ENCODE data around the gene TRIM75.

Gene TRIM75

GRCh38 chr4:165053645-165054044 is at the start of gene TRIM75:
Gene TRIM75, plus strand, starts transcription at chr4:165053866. Its CDS starts 5,282 bp downstream, at chr4:165059148.
- H3K9me3 ChIP-seq (ENCODE audit: insufficient read depth, low read length) = no peaks in the 10 kb centered on the region
- no peak within 1 kb of the TSS for H3K27ac ChIP-seq (ENCODE audit: low read length)
- no peaks in the 10 kb centered on the region for H3K36me3 ChIP-seq (replicated peaks; ENCODE audit: low read depth, low read length)
- H2AFZ ChIP-seq (ENCODE audit: low read depth, low read length) = no peak within 1 kb of the TSS
- no peaks in the 10 kb centered on the region for H4K20me1 ChIP-seq (ENCODE audit: insufficient read depth, low read length)
- no peak within 1 kb of the TSS for H3K4me3 ChIP-seq (ENCODE audit: low read length)
- no peak within 1 kb of the TSS for H3K4me2 ChIP-seq (ENCODE audit: low read length)
- H3K27me3 ChIP-seq (ENCODE audit: low read depth, low read length) = no peaks in the 10 kb centered on the region
- no peak within 1 kb of the TSS for H3K9ac ChIP-seq (ENCODE audit: low read length)
- no peak for TF ChIP-seq CTCF (IDR thresholded peaks at IDR 0.05; ENCODE audit: low read depth, low read length)
- no peak for TF ChIP-seq EZH2phosphoT487 (IDR thresholded peaks at IDR 0.05; ENCODE audit: low read depth)
- H3K4me1 ChIP-seq (ENCODE audit: low read length) = no peaks in the 10 kb centered on the region
- no peaks in the 10 kb centered on the region for H3K79me2 ChIP-seq (ENCODE audit: low read length)

- no peak overlapping the region for H3K9ac ChIP-seq (ENCODE audit: low read length)
- no peaks in the 10 kb centered on the region for H3K79me2 ChIP-seq (ENCODE audit: low read length)
- no peaks in the 10 kb centered on the region for H3K4me1 ChIP-seq (ENCODE audit: low read length)
- H3K27ac ChIP-seq (ENCODE audit: low read length) = no peak overlapping the region
- no peak overlapping the region for H3K4me3 ChIP-seq (ENCODE audit: low read length)
- H3K4me2 ChIP-seq (ENCODE audit: low read length) = no peak overlapping the region
- H3K27me3 ChIP-seq (ENCODE audit: low read depth, low read length) = peaks cover 17% of the 10 kb centered on the region; the same call in 1 of the 2 replicates
- H2AFZ ChIP-seq (ENCODE audit: low read depth, low read length) = no peak overlapping the region
- H3K36me3 ChIP-seq (replicated peaks; ENCODE audit: low read depth, low read length) = no peaks in the 10 kb centered on the region
- TF ChIP-seq EZH2phosphoT487 (IDR thresholded peaks at IDR 0.05; ENCODE audit: low read depth) (no peak), CTCF (IDR thresholded peaks at IDR 0.05; ENCODE audit: low read depth, low read length) (no peak)
- H3K9me3 ChIP-seq (ENCODE audit: insufficient read depth, low read length) = no peaks in the 10 kb centered on the region
- H4K20me1 ChIP-seq (ENCODE audit: insufficient read depth, low read length) = no peaks in the 10 kb centered on the region
Observed at GRCh38 chr4:165005352-165005925, 48.2 kb upstream of the TRIM75 start.

- no peak overlapping the region for H3K9ac ChIP-seq (ENCODE audit: low read length)
- no peaks in the 10 kb centered on the region for H3K9me3 ChIP-seq (ENCODE audit: insufficient read depth, low read length)
- no peaks in the 10 kb centered on the region for H3K79me2 ChIP-seq (ENCODE audit: low read length)
- H3K27ac ChIP-seq (ENCODE audit: low read length) = no peak overlapping the region
- no peaks in the 10 kb centered on the region for H4K20me1 ChIP-seq (ENCODE audit: insufficient read depth, low read length)
- no peaks in the 10 kb centered on the region for H3K36me3 ChIP-seq (replicated peaks; ENCODE audit: low read depth, low read length)
- TF ChIP-seq EZH2phosphoT487 (IDR thresholded peaks at IDR 0.05; ENCODE audit: low read depth) (no peak), CTCF (IDR thresholded peaks at IDR 0.05; ENCODE audit: low read depth, low read length) (no peak)
- H3K4me3 ChIP-seq (ENCODE audit: low read length) = no peak overlapping the region
- H3K4me1 ChIP-seq (ENCODE audit: low read length) = no peaks in the 10 kb centered on the region
- H2AFZ ChIP-seq (ENCODE audit: low read depth, low read length) = no peak overlapping the region
- peaks cover 17% of the 10 kb centered on the region; the same call in 1 of the 2 replicates for H3K27me3 ChIP-seq (ENCODE audit: low read depth, low read length)
- H3K4me2 ChIP-seq (ENCODE audit: low read length) = no peak overlapping the region
Observed at GRCh38 chr4:165006456-165006855, 47.2 kb upstream of the TRIM75 start.

GRCh38 chr4:165006886-165007285 is 46.8 kb upstream of the TRIM75 start:
- Histone ChIP-seq H3K9me3 (ENCODE audit: insufficient read depth, low read length) (no peaks in the 10 kb centered on the region), H2AFZ (ENCODE audit: low read depth, low read length) (no peak overlapping the region), H4K20me1 (ENCODE audit: insufficient read depth, low read length) (no peaks in the 10 kb centered on the region), H3K36me3 (replicated peaks; ENCODE audit: low read depth, low read length) (no peaks in the 10 kb centered on the region), H3K4me3 (ENCODE audit: low read length) (no peak overlapping the region), H3K79me2 (ENCODE audit: low read length) (no peaks in the 10 kb centered on the region), H3K4me2 (ENCODE audit: low read length) (no peak overlapping the region), H3K27ac (ENCODE audit: low read length) (no peak overlapping the region), H3K27me3 (ENCODE audit: low read depth, low read length) (peaks cover 17% of the 10 kb centered on the region; the same call in 1 of the 2 replicates), H3K4me1 (ENCODE audit: low read length) (no peaks in the 10 kb centered on the region), H3K9ac (ENCODE audit: low read length) (no peak overlapping the region)
- no peak for TF ChIP-seq CTCF (IDR thresholded peaks at IDR 0.05; ENCODE audit: low read depth, low read length)

Measured in OCI-LY3 (cell line).